Fibroblast of skin of abdomen (primary cell): ENCODE data around the gene METTL6.
"Not testable (repeated sequence)": the region's sequence is repeated elsewhere in the genome, so short reads cannot be mapped to it uniquely, and the experiment has no call there.

Experiments used
- DNase-seq: peaks from one replicate; pipeline ENCODE4 v3.0.0-alpha.2; 2013

METTL6 gene

GRCh38 chr3:15401936-15402335 lies 25.4 kb downstream of the METTL6 start:
- no peak for DNase-seq

DNA sequence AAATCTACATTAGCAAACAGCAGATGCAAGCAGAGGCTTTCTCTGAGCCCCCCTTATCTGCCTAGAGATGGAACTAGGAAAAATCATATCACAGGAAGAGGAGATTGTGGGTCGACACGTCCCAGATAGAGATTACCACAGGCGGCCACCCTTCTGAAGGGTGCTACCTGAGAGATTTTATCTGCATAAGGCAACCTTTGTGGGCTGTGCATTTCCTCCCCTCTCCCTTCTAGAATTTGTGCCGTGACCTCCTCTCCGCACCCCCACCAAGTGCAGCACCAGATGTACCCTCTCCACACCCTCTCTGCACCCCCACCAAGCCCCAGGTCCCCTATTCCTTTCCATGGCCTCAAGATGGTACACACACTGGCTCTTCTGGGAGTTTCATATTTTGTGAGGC lies 27.4 kb downstream of the METTL6 start:
- no peak for DNase-seq

DNA sequence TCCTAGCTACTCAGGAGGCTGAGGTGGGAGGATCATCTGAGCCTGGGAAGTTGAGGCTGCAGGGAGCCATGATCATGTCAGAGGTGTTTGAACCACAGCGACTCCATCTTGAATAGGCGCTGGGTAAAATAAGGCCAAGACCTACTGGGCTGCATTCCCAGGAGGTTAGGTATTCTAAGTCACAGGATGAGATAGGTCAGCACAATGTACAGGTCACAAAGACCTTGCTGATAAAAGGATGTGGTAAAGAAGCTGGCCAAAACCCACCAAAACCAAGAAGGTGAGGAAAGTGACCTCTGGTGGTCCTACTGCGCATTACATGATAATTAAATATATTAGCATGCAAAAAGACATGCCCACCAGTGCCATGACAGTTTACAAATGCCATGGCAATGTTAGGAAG lies 28.6 kb downstream of the METTL6 start:
- DNase-seq, result not testable (repeated sequence)

DNA sequence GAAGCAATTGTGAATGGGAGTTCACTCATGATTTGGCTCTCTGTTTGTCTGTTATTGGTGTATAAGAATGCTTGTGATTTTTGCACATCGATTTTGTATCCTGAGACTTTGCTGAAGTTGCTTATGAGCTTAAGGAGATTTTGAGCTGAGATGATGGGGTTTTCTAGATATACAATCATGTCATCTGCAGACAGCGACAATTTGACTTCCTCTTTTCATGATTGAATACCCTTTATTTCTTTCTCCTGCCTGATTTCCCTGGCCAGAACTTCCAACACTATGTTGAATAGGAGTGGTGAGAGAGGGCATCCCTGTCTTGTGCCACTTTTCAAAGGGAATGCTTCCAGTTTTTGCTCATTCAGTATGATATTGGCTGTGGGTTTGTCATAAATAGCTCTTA lies 34.1 kb downstream of the METTL6 start:
- DNase-seq, result not testable (repeated sequence)

DNA sequence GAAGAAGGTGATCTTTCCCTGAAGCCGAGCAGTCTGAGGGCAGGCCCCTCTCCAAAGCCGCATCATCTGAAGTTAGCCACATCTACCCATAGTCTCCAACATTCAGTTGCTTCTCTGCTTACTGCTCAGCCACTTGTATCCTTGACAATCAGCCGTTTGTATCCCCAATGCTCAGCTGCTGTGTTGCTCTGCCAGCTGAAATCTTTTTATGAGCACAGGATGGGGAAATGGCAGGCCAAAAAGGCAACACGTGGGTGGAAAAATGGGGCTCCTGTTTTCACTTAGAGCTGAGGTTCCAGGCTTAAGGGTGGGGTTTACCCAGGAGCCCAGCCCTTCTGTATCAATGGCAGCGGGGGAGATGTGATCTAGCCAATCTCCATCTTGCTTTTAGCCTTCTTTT lies 36.3 kb downstream of the METTL6 start:
- DNase-seq, result no peak

DNA sequence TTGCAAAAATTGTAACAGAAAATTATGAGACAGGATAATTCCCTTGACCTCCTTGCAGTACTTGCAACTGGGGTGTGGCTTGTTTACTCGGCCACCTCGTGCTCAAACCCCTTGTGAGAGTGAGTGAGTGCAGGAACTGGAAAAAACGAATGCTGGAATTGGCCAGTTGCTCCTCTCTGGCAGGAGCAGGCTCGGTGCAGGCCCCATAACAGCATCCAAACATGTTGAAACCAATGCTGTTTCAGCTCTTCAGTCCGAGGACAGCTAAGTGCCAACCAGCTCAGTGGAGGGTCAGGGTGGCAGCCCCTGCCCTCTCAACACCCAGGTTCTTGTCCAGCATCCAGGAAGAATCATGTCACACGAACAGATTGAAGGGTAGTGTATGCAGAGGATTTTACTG lies 36.9 kb downstream of the METTL6 start:
- no peak for DNase-seq

DNA sequence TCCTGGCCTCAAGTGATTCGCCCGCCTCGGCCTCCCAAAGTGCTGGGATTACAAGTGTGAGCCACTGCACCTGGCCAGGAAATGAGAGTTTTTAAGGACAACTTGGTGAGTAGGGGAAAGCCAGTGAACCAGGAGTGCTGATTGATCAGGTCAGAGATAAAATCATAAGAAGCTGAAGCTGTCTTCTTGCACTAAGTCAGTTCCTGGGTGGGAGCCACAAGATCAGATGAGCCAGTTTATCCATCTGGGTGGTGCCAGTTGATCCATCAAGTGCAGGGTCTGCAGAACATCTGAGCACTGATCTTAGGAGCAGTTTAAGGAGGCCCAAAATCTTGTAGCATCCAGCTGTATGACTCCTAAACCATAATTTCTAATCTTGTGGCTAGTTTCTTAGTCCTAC lies 39.0 kb downstream of the METTL6 start:
- not testable (repeated sequence) for DNase-seq

GRCh38 chr3:15387735-15388134 lies 39.6 kb downstream of the METTL6 start:
- no peak for DNase-seq

GRCh38 chr3:15387171-15387581 lies 40.2 kb downstream of the METTL6 start:
- DNase-seq, result no peak

- not testable (repeated sequence) for DNase-seq
Observed at GRCh38 chr3:15386654-15386955, 40.7 kb downstream of the METTL6 start.

- no peak for DNase-seq
Observed at GRCh38 chr3:15385901-15386653, 41.3 kb downstream of the METTL6 start.

DNA sequence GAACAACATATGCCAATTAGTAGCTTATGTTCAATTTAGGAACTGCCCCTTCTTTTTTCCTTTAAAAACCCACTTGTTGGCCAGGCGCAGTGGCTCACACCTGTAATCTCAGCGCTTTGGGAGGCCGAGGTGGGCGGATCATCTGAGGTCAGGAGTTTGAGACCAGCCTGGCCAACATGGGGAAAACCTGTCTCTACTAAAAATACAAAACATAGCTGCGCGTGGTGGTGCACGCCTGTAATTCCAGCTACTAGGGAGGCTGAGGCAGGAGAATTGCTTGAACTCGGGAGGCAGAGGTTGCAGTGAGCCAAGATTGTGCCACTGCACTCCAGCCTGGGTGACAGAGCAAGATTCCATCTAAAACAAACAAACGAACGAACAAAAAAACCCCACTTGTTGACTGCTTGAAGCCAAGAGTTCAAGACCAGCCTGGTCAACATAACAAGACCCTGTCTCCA lies 42.1 kb downstream of the METTL6 start:
- DNase-seq, result not testable (repeated sequence)

DNA sequence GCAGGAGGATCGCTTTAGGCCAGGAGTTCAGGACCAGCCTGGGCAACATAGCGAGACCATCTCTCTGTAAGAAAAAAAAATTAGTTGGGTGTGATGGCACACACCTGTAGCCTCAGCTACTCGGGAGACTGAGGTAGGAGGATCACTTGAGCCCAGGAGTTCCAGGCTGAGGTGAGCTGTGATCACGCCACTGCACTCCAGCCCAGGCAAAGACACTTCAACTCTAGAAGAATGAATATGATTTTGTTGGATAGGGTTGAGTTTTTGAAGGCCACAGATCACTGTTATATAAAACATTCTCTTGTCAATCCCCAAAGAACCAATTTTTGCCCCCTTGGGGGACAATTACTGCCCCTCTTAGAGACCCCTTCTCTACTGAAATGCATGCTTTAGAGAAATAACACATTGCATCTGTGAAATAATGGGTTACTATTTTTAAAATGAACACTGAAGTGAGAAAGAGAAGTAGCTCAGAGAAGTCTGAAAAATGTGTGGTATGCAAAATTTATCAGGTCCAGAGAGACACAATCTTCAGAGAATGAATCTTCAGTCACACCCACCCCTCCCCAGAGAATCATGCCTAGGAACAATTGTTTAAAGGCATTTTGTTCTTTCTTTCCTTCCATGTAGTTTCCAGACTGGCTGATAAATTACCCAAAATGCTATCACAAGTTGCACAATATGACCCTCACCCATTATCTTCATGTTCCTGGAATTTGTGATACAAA lies 42.7 kb downstream of the METTL6 start:
- DNase-seq, result no peak

DNA sequence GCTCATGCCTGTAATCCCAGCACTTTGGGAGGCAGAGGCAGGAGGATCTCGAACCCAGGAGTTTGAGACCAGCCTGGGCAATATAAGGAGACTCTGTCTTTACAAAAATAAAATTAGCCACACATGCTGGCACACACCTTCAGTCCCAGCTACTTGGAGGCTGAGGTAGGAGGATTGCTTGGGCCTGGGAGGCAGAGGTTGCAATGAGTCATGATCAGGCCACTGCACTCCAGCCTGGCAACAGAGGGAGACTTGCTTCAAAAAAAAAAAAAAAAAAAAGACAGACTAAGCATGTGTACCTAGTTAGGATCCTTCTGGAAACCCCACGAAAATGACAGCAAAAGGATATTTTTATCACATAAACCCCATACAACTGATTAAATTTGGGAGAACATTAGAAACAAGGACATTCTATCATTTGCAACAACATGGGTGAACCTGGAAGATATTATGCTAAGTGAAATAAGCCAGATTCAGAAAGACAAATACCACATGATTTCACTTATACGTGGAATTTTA lies 44.9 kb downstream of the METTL6 start:
- no peak for DNase-seq

GRCh38 chr3:15380980-15381890 lies 46.1 kb downstream of the METTL6 start:
- DNase-seq, result no peak

- peak; percentile 94 for DNase-seq
Observed at GRCh38 chr3:15377961-15378791, 49.2 kb downstream of the METTL6 start.

GRCh38 chr3:15375461-15376000 lies 51.8 kb downstream of the METTL6 start:
- DNase-seq, result no peak

GRCh38 chr3:15372918-15373317 lies 54.4 kb downstream of the METTL6 start:
- no peak for DNase-seq

DNA sequence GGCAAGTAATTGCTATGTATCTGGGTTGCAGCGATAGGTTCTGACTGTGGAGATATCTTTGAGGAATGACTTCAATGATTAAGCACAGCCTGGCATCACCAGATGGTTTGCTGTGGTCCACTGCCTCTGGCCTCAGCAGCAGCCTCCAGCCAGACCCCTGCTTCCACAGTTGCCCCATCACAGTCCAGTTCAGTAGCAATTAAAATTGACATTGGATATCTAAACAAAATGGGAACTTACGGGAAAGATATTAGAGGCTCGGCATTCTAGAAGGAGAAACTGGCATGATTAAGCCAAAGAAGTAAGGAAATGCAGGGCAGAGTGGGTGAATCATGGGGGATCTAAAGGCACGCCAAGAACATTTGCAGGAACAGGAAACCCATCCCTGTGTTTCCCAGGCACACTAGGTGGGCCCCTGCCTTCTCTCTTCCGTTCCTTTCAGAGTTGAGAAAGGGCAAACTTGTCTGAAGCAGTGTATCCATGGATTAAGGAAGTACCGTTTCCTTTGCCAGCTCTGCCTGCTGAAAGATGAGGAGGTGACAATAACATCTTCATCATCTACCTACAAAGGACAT lies 58.7 kb downstream of the METTL6 start:
- no peak for DNase-seq

DNA sequence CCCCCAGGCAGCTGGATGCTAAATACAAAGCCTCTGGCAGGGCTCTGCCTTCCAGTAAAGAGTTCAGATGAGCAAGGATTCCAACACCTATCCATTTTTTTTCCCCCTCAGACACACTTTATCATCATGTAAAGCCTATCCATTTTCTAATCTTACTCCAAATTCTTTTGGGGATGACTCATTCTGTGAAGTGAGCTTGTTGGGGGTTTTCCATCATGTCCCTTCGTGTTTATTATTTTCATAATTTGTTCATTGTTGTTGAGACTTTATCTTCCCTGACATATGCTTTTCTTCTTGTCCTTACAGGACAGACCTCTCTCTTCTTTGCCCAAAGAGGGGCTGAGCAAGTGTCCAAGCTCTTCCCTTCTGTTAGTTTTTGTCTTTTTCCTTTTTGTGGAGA lies 60.3 kb downstream of the METTL6 start:
- DNase-seq, result peak; percentile 34

DNA sequence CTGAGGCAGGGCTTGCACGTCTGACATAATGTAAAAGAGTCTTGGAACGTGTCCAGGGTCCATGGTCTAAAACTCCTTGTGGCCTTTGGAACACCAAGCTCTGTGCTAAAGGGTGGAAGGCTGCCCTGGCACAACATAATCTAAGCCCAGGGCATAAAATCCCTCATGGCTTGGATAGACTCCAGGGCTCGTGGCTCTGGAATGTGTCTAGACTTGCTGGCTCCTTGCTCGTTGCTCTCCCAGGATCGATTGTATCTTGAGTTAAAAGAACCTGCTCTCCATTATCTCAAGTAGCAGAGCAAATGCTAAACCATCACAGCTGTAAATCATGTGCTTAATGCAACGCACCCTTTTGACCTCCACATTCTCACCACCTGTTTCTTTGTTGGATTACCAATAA lies 63.3 kb downstream of the METTL6 start:
- peak; percentile 65 for DNase-seq
